Activated CD8-positive, alpha-beta memory T cell treated with anti-CD3 and anti-CD28 coated beads, Interleukin-2, amount 50 U/mL, for 24 hours (primary cell): ENCODE results near the gene BCAS1.

Source experiments
- DNase-seq: peaks from one replicate; pipeline ENCODE4 v3.0.0-alpha.2; 2020; ENCODE audit errors: extremely low read depth

The BCAS1 gene

DNA sequence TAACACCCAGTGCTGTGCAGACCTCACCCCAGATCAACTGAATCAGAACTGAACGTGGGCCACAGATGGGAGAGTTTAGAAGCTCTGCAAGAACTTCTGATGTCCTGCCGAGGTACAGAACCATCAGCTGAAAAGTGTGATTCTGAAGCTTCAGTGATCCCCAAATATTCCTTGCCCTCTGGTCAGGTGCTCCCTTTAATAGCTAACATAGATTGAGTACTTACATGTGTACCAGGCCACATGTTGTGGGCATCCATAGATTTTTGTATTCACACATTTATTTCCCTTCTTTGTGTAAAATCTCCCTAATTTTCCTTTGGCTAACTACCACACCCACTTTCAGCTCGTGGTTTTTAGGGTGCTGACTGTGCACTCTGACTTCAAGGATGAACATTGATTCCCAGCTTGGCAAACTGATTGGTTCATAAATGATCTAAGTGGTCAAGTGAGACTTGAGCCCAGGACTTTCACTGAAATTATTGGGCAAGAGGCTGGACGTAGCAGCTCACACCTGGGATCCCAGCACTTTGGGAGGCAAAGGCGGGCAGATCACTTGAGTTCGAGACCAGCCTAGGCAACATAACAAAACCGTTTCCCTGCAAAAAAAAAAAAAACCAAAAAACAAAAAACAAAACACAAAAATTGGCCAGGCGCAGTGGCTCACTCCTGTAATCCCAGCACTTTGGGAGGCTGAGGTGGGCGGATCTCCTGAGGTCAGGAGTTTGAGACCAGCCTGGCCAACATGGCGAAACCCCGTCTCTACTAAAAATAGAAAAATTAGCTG lies 162.2 kb downstream of the BCAS1 start:
- no peak for DNase-seq

- DNase-seq, result no peak
These were observed 164.6 kb downstream of the BCAS1 start for GRCh38 chr20:53905820-53906191.

- no peak for DNase-seq
These were observed 165.2 kb downstream of the BCAS1 start for GRCh38 chr20:53905019-53905819.

- DNase-seq, result no peak
These were observed 166.1 kb downstream of the BCAS1 start for GRCh38 chr20:53904261-53904660.

- DNase-seq, result no peak
These were observed 166.8 kb downstream of the BCAS1 start for GRCh38 chr20:53903652-53903987.

DNA sequence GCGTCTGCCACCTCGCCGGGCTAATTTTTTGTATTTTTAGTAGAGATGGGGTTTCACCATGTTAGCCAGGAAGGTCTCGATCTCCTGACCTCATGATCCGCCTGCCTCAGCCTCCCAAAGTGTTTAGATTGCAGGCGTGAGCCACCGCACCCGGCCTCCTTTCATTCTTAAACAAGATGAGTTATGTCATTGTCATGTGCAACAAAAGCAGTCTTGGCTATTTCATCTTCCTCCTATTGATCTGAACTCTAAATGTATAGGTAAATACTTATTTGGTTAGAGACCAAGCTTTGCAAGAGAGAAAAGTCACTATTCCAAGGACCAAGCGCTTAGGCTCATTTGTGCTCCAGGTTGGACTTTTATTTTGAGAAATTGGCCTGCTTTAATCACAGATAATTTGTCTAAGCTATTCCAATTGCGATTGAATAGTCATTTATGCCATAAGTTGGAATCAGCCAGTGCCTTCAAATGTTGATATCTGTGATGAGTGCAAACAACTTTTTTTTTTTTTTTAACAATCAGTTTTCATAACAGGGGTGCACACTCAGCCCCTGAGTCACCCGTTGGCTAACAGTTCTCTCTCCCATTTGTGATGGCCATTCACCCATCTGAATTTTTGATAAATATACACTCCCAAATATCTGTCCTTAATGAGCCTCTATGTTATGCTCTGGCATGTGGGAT lies 167.3 kb downstream of the BCAS1 start:
- no peak for DNase-seq

- no peak for DNase-seq
These were observed 168.8 kb downstream of the BCAS1 start for GRCh38 chr20:53901497-53902096.

DNA sequence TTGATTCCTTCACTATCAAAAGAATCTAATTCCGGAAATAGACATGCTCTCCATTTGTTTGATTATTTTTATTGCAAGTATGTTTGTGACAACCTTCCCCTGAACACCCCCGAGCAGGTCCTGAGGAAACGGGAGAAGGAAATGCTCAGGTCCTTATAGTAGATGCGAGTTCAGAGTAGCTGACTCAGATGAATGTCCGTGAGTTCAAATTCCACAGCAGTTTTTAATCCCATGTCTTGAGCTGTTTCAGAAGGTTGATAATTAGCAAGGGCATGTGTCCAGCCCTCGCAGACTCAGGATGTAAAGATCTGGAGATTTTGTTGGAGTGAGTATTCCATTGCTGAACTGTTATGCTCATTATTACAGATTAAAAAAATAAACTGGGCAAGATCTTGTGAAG lies 169.3 kb downstream of the BCAS1 start:
- no peak for DNase-seq

DNA sequence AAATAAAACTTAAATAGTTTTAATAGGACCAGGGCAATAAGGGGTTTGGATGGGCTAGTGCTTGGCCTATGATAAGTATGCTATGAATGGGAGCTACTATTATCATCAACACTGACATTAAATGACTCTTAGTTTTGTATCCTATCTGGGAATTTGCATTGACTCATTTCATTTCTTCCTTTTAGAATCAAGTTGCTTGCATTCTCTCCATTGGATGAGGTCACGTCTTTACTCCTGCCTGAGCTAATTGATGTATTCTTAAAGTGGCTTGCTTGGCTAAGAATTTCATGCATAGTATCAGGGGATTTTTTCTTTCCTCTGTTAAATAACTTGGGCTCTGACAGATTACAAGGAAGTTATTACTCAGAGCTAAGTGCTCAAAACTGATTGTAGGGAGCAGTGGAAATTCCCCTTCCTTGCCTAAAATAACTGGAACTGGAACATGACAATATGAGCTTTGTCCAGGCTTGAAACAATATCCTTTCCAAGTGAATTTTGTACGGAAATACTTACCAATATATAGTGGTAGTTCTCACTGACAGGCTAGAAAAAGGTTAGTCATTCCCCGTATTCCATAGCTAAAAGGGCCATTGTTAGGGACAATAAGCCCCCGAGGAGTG lies 169.9 kb downstream of the BCAS1 start:
- DNase-seq, result no peak

DNA sequence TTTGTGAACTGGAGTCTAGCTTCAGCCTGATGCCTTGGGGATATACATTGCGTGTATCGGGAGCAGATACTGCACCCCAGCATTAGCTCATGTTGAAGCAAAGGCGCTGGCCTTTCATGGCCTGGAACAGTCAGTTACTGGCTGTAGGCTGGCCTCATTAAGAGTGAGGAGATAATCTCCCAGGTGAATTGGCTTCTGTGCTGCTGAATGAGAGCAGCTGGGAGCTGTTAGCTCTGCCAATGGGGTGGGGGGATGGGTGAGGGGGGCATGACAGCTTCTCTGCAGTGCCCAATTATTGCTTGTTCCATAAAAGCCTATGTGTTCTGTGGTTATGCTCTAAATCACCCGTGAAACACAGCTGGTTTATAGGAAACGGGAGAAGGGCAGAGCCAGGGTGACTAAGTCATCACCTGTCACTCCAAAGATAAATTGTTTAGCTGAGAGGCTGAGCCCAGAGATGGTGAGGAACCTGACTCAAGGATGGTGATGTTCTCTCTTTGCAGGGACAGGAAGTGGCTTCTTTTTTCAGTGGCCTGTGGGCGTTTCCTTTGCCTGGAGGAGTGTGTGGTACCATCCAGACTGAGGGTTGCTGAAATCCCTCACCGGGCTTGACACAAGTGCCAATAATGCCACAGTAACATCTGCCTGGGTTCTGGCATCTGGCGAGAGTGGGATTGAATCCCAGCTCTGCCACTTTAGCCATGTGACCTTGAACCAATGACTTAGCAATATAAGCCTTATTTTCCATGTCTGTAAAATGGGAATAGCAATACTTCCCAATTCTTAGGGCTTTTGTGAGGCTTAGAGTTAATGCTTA lies 170.8 kb downstream of the BCAS1 start:
- DNase-seq, result peak; percentile 58

DNA sequence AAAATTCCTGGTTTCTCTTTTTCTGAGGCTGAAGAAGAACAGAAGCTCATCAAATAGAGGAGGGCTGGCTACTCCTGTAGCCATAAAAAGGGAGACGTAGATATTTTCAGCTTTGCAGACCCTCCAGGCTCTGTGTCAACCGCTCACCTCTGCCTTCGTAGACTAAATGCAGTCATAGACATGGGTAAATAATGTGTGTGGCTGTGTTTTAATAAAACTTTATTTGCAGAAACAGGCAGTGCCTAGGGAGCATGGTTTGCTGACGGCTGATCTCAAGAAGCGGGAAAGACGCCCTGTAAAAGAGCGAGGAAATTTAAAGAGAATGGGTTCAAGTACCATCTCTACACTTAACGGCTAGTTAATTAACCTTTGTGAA lies 171.8 kb downstream of the BCAS1 start:
- no peak for DNase-seq

- no peak for DNase-seq
These were observed 172.4 kb downstream of the BCAS1 start for GRCh38 chr20:53897884-53898555.

GRCh38 chr20:53896647-53897046 lies 173.7 kb downstream of the BCAS1 start:
- no peak for DNase-seq

- no peak for DNase-seq
These were observed 174.4 kb downstream of the BCAS1 start for GRCh38 chr20:53896041-53896440.

- DNase-seq, result no peak
These were observed 175.0 kb downstream of the BCAS1 start for GRCh38 chr20:53895385-53895755.

DNA sequence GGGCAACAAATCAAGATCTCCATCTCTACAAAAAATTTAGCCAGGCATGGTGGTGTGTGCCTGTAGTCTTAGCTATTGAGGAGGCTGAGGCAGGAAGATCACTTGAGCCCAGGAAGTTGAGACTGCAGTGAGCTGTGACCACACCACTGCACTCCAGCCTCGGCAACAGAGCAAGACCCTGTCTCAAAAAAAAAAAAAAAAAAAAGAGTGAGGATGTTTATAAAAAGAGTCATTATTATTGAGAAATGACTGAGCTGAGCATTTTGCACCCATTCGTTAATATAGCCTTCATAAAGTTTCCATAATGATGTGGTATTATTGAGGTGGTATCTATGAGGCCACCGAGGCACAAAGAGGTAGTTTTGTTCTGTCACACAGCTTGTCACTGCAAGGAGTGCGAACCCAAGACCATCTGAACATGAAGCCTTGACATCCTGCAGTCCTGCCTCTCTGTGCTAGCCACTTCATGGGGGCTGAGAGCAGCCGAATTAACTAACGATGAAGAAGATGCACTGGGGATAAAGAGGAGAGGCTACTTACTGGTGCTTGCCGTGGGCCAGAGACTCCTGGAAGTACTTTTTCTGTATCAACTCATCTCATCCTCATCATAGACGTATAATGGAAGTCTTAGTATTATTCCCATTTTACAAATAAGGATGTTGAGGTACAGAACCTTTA lies 175.5 kb downstream of the BCAS1 start:
- no peak for DNase-seq
